ENCODE data around the gene TCP1. TPM values are rescaled to one million over a fixed set of nuclear protein-coding genes. Genes with fewer than 3 reads are reported as not detected.

The TCP1 gene
- total RNA-seq: 100 to 1,000 TPM in 6 of 9 donors, 10 to 100 TPM in 3; 81.9 to 290 (median 124) TPM
- polyA plus RNA-seq: 100 to 1,000 TPM in 1 of 3 donors, 10 to 100 TPM in 2; 59.0 to 235 (median 88.8) TPM
- long read RNA-seq, donor 1, transcript TCP1-201 (12 exons, 2,499 nt): major isoform, 85 of 717 reads
- long read RNA-seq, donor 1, partial matches to known transcripts: 345 of 717 reads
- long read RNA-seq, donor 1, other reads (novel, unspliced or antisense): 283 of 717 reads
- long read RNA-seq, donor 2, transcript TCP1-201 (12 exons, 2,499 nt): major isoform, 52 of 87 reads
- long read RNA-seq, donor 2, partial matches to known transcripts: 27 of 87 reads
- long read RNA-seq, donor 2, other reads (novel, unspliced or antisense): 8 of 87 reads
- long read RNA-seq, donor 3, transcript TCP1-201 (12 exons, 2,499 nt): major isoform, 56 of 938 reads
- long read RNA-seq, donor 3, partial matches to known transcripts: 680 of 938 reads
- long read RNA-seq, donor 3, other reads (novel, unspliced or antisense): 202 of 938 reads
- long read RNA-seq, donor 4, transcript TCP1-201 (12 exons, 2,499 nt): major isoform, 78 of 90 reads
- long read RNA-seq, donor 4, partial matches to known transcripts: 6 of 90 reads
- long read RNA-seq, donor 4, other reads (novel, unspliced or antisense): 6 of 90 reads
- long read RNA-seq, donor 5, transcript TCP1-201 (12 exons, 2,499 nt): major isoform, 180 of 188 reads
- long read RNA-seq, donor 5, partial matches to known transcripts: 3 of 188 reads
- long read RNA-seq, donor 5, other reads (novel, unspliced or antisense): 5 of 188 reads
- long read RNA-seq, donor 6, transcript TCP1-201 (12 exons, 2,499 nt): major isoform, 61 of 70 reads
- long read RNA-seq, donor 6, partial matches to known transcripts: 6 of 70 reads
- long read RNA-seq, donor 6, other reads (novel, unspliced or antisense): 3 of 70 reads
- long read RNA-seq, donor 7, transcript TCP1-201 (12 exons, 2,499 nt): major isoform, 31 of 48 reads
- long read RNA-seq, donor 7, partial matches to known transcripts: 17 of 48 reads
- long read RNA-seq, donor 7, other reads (novel, unspliced or antisense): 0 of 48 reads
- long read RNA-seq, donor 8, transcript TCP1-201 (12 exons, 2,499 nt): major isoform, 70 of 424 reads
- long read RNA-seq, donor 8, partial matches to known transcripts: 138 of 424 reads
- long read RNA-seq, donor 8, other reads (novel, unspliced or antisense): 214 of 424 reads
- long read RNA-seq, donor 9, transcript TCP1-201 (12 exons, 2,499 nt): major isoform, 48 of 305 reads
- long read RNA-seq, donor 9, partial matches to known transcripts: 127 of 305 reads
- long read RNA-seq, donor 9, other reads (novel, unspliced or antisense): 128 of 305 reads
- long read RNA-seq, donor 10, transcript TCP1-201 (12 exons, 2,499 nt): major isoform, 23 of 31 reads
- long read RNA-seq, donor 10, partial matches to known transcripts: 8 of 31 reads
- long read RNA-seq, donor 10, other reads (novel, unspliced or antisense): 0 of 31 reads

DNA sequence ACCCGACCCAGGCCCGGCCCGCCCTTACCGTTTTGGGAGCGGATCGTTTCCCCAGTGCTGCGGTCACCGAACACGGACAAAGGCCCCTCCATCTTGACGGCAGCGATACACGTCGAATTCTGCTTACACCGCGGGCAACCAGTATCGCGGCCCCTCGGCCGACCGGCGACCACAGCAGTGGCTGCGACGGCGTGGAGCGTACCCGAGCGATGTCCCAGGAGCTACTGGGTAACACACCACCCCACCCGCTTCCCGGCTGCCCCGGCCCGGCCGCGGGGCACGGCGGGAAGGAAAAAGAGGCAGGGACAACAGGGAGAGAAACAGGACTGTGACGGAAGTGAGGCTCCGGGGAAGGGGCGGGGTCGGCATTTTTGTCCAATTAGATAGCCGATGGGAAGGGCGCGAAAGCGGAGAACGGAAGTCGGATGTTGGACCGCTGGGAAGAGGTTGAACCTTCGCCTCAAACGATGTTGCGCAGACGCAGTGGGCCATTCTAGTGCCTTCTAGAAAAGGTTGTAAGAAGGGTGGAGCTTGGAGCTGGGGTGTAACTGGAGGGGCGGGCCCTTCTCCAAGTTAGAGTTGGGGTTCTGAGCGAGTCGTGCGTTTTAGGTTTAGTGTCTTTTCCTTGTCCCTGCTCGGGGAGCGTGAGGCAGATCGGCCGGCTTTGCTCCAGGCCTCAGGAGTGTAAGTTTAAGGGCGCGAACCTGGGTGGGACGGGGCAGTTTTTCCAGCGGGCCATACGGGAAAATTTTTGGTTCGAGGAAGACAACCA lies at the start of gene TCP1:
Gene TCP1, minus strand, starts transcription at position 226 of the 772 bp plus-strand sequence. Its CDS starts 134 bp downstream, at position 92.
- no peaks in the 10 kb centered on the region for H3K27me3 ChIP-seq
- peaks cover 19 to 43% of the 10 kb centered on the region in 2 donors for H3K4me1 ChIP-seq (replicated peaks in 1 of 2)
- intact Hi-C loops (cut with DNase I): loop anchor here in 1 of 2 donors (10.0 kb wide), 1 partner anchor 105 kb away; no protein-coding TSS in a partner anchor
- DNase-seq: peak; percentile 99 to 100 (median 100)
- TF ChIP-seq, protein P1, sequence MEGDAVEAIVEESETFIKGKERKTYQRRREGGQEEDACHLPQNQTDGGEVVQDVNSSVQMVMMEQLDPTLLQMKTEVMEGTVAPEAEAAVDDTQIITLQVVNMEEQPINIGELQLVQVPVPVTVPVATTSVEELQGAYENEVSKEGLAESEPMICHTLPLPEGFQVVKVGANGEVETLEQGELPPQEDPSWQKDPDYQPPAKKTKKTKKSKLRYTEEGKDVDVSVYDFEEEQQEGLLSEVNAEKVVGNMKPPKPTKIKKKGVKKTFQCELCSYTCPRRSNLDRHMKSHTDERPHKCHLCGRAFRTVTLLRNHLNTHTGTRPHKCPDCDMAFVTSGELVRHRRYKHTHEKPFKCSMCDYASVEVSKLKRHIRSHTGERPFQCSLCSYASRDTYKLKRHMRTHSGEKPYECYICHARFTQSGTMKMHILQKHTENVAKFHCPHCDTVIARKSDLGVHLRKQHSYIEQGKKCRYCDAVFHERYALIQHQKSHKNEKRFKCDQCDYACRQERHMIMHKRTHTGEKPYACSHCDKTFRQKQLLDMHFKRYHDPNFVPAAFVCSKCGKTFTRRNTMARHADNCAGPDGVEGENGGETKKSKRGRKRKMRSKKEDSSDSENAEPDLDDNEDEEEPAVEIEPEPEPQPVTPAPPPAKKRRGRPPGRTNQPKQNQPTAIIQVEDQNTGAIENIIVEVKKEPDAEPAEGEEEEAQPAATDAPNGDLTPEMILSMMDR (IDR thresholded peaks at IDR 0.05): no peak
- peak; percentile 91 to 97 for TF ChIP-seq POLR2A (IDR thresholded peaks at IDR 0.05)
- H3K9me3 ChIP-seq (replicated peaks in 1 of 3): no peaks in the 10 kb centered on the region
- peak within 1 kb of the TSS; percentile 59 to 89 (median 76) for H3K4me3 ChIP-seq
- WGBS, 4 donors: 0 to 2% (median 0%) methylated on average over 30 to 64 of the region's 64 CpGs
- peak within 1 kb of the TSS; percentile 85 to 98 (median 92) for H3K27ac ChIP-seq
- H3K36me3 ChIP-seq (replicated peaks in 1 of 2): peaks cover 0 to 48% of the 10 kb centered on the region in 2 donors

DNA sequence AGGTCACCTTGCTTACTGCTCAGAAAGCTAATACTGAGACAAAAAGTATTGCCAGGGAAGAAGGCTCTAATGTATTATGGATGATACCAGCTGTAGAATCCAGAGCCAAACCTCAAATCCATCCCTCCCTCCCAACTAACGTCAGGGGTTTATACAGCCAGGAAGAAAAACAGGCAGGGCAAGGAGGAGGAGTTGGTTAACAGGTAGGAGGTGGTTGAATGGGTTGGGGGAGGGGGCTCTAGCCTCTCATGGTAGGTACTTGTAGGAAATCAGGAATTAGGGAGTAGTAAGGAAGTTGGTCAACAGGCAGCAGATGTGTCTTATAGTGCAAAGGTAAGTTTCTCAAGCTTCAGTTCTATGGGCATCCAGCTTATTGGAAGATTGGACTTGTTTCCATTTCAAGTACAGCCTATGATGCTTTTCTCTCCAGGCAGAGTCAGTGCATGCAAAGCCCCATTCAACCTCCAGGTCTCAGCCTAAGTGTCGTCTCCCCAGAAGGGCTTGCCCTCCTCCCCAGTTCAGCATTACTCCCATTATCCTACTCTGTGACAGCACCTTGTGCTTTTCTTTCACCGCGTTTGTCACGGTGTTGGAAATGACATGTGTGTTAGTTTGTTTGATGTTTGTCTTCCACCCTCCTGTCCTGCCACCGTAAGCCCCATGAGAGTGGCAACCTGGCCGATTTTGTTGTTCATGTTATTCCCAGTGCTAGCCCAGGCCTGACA lies 48.8 kb upstream of the TCP1 start:
- 74 to 82% (median 80%) methylated on average over 7 of the region's 7 CpGs for WGBS, 4 donors
- H3K9me3 ChIP-seq (replicated peaks in 1 of 3): no peaks in the 10 kb centered on the region
- DNase-seq: peak in 1 of 7 donors; percentile 20
- TF ChIP-seq POLR2A (IDR thresholded peaks at IDR 0.05): no peak
- TF ChIP-seq, protein P1 (IDR thresholded peaks at IDR 0.05): no peak
- no peaks in the 10 kb centered on the region for H3K27me3 ChIP-seq
- no peak overlapping the region for H3K27ac ChIP-seq
- H3K4me1 ChIP-seq (replicated peaks in 1 of 2): no peaks in the 10 kb centered on the region
- H3K4me3 ChIP-seq: no peak overlapping the region
- H3K36me3 ChIP-seq (replicated peaks in 1 of 2): no peaks in the 10 kb centered on the region
- intact Hi-C loops (cut with DNase I): no loop called here

DNA sequence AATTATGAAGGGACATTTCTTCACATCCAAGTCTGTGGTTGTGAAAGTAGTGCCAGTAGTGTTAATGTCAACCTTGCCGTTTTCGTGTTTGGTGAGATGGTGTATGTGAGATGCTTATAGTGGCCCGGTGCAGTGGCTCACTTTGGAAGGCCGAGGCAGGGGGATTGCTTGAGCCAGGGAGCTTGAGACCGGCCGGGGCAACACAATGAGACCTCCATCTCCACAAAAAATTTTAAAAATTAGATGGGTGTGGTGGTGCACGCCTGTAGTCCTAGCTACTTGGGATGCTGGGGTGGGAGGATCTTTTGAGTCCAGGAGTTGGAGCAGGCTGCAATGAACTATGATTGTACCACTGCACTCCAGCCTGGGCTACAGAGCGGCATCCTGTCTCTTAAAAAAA lies 48.1 kb upstream of the TCP1 start:
- WGBS, 4 donors: 75 to 87% (median 83%) methylated on average over 8 of the region's 8 CpGs
- Histone ChIP-seq H3K36me3 (replicated peaks in 1 of 2) (no peaks in the 10 kb centered on the region), H3K27ac (no peak overlapping the region), H3K4me3 (no peak overlapping the region), H3K4me1 (replicated peaks in 1 of 2) (no peaks in the 10 kb centered on the region), H3K9me3 (replicated peaks in 1 of 3) (no peaks in the 10 kb centered on the region), H3K27me3 (no peaks in the 10 kb centered on the region)
- DNase-seq: peak in 1 of 7 donors; percentile 21
- intact Hi-C loops (cut with DNase I): no loop called here
- TF ChIP-seq POLR2A (IDR thresholded peaks at IDR 0.05): no peak
